Myocyte (in vitro differentiated cells): ENCODE data around the gene THRB. TPM values are rescaled to one million over a fixed set of nuclear protein-coding genes. Genes with fewer than 3 reads are reported as not detected.
"Not testable (repeated sequence)": the region's sequence is repeated elsewhere in the genome, so short reads cannot be mapped to it uniquely, and the experiment has no call there.

Experiments used
- DNase-seq: peaks from one replicate; pipeline ENCODE4 v3.0.0-alpha.2; 2012; ENCODE audit warnings: low read depth
- total RNA-seq: library from RNA; depleted of rRNA; stranded (reverse); fragments of >200 nt; gene quantifications from 2 replicates; pipeline ENCODE4 v1.2.3, GENCODE V29; 2014

The THRB gene
- total RNA-seq, 1 donor from 2014 or later: 5.1 TPM

GRCh38 chr3:24450160-24450907 is 44.3 kb downstream of the THRB start:
- DNase-seq: no peak

- DNase-seq: no peak
Measured at GRCh38 chr3:24447836-24448235, 46.8 kb downstream of the THRB start.

- no peak for DNase-seq
Measured at GRCh38 chr3:24446032-24446431, 48.6 kb downstream of the THRB start.

GRCh38 chr3:24443476-24443875 is 51.2 kb downstream of the THRB start:
- DNase-seq: no peak

GRCh38 chr3:24440760-24441464 is 53.7 kb downstream of the THRB start:
- DNase-seq: peak; percentile 7

GRCh38 chr3:24439021-24439420 is 55.6 kb downstream of the THRB start:
- DNase-seq: no peak

GRCh38 chr3:24437326-24437725 is 57.3 kb downstream of the THRB start:
- DNase-seq: no peak

GRCh38 chr3:24435584-24435983 is 59.1 kb downstream of the THRB start:
- no peak for DNase-seq

- DNase-seq: no peak
Measured at GRCh38 chr3:24434651-24435050, 60.0 kb downstream of the THRB start.

- no peak for DNase-seq
Measured at GRCh38 chr3:24433838-24434591, 60.6 kb downstream of the THRB start.

GRCh38 chr3:24432989-24433388 is 61.7 kb downstream of the THRB start:
- DNase-seq: no peak

- DNase-seq: no peak
Measured at GRCh38 chr3:24428481-24428880, 66.2 kb downstream of the THRB start.

- no peak for DNase-seq
Measured at GRCh38 chr3:24426896-24427295, 67.8 kb downstream of the THRB start.

GRCh38 chr3:24420829-24421228 is 73.8 kb downstream of the THRB start:
- DNase-seq: not testable (repeated sequence)

GRCh38 chr3:24420224-24420623 is 74.4 kb downstream of the THRB start:
- peak; percentile 69 for DNase-seq

- DNase-seq: no peak
Measured at GRCh38 chr3:24419067-24419791, 75.4 kb downstream of the THRB start.

GRCh38 chr3:24417730-24418129 is 76.9 kb downstream of the THRB start:
- DNase-seq: no peak

- DNase-seq: no peak
Measured at GRCh38 chr3:24416224-24416623, 78.4 kb downstream of the THRB start.

- DNase-seq: no peak
Measured at GRCh38 chr3:24415824-24416223, 78.8 kb downstream of the THRB start.

- not testable (repeated sequence) for DNase-seq
Measured at GRCh38 chr3:24413662-24414061, 81.0 kb downstream of the THRB start.

GRCh38 chr3:24410860-24411259 is 83.8 kb downstream of the THRB start:
- no peak for DNase-seq
